ENCODE results near the gene TSC22D3. TPM values are rescaled to one million over a fixed set of nuclear protein-coding genes. Genes with fewer than 3 reads are reported as not detected.

TSC22D3 gene
- polyA plus RNA-seq, 3 donors from 2014 or later, result 496 to 775 (median 681) TPM

DNA sequence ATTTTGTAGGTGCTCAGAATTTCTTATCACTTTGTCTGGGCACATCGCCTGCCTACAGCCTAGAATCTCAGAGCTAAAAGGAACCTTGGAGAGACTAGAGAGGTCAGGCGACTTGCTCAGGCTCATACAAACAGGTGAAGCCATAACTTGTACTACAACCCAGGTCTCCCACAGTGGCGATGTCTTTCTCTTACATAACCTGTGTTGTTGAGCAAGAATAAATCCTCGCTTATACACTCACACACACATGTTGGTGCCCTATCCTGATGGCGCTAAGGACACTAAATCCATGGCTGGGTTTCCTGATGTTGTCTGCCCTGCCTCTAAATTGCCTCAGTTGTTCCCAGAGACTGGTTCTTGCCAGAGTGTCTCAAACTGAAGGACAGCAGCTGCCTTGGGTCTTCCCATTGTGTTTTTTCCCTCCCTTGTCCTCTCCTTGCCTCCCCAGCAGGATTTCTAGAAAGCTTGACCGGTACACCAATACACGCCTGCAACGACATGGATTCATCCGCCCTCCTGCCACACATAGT lies 1.6 kb downstream of the TSC22D3 start:
- H3K36me3 Mint-ChIP-seq, result no peaks in the 10 kb centered on the region
- no peak for DNase-seq
- peak overlapping the region in 1 of 6 donors; percentile 16 for H3K27ac Mint-ChIP-seq
- H3K4me3 Mint-ChIP-seq, result peak overlapping the region in 2 of 5 donors; percentile 20 to 44
- H3K4me1 Mint-ChIP-seq, result peaks cover 11 to 18% of the 10 kb centered on the region in 2 donors
- no peaks in the 10 kb centered on the region for H3K9me3 Mint-ChIP-seq
- peaks cover 1 to 6% (median 1%) of the 10 kb centered on the region in 3 donors for H3K27me3 Mint-ChIP-seq (ENCODE audit: low read depth in 3 of 3)

DNA sequence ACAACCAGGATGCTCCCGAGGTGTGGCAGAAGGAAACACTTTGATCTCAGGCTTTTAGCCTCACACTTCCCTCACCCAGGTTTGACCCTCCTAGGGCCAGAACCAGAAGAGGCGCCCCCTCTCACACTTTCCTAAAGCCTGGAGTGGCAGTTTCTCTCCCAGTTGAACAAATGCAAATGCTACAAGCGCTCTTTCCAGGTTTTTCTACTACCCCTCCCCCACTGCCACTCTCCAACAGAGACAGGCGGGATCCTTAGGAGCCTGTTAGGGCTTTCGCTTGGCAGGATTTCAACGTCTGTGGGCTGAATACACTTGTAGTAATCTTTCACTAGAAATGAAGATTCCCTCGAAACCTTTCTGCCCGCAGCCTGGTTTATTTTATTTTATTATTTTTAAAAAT lies 2.4 kb downstream of the TSC22D3 start:
- no peak overlapping the region for H3K27ac Mint-ChIP-seq
- H3K27me3 Mint-ChIP-seq (ENCODE audit: low read depth in 3 of 3), result peaks cover 1 to 6% (median 1%) of the 10 kb centered on the region in 3 donors
- no peak for DNase-seq

GRCh38 chrX:107769581-107770317 lies 5.8 kb downstream of the TSC22D3 start:
- H3K4me1 Mint-ChIP-seq, result peaks cover 0 to 9% of the 10 kb centered on the region in 2 donors
- no peaks in the 10 kb centered on the region for H3K36me3 Mint-ChIP-seq
- peak in 1 of 3 donors; percentile 4 for DNase-seq
- no peak overlapping the region for H3K4me3 Mint-ChIP-seq
- no peak overlapping the region for H3K27ac Mint-ChIP-seq
- peaks cover 0 to 2% (median 1%) of the 10 kb centered on the region in 3 donors for H3K27me3 Mint-ChIP-seq (ENCODE audit: low read depth in 3 of 3)
- no peaks in the 10 kb centered on the region for H3K9me3 Mint-ChIP-seq

More for the DNA sequence above, 2.4 kb downstream of the TSC22D3 start:
- no peak overlapping the region for H3K4me3 Mint-ChIP-seq
- peaks cover 11 to 18% of the 10 kb centered on the region in 2 donors for H3K4me1 Mint-ChIP-seq
- no peaks in the 10 kb centered on the region for H3K36me3 Mint-ChIP-seq
- no peaks in the 10 kb centered on the region for H3K9me3 Mint-ChIP-seq

DNA sequence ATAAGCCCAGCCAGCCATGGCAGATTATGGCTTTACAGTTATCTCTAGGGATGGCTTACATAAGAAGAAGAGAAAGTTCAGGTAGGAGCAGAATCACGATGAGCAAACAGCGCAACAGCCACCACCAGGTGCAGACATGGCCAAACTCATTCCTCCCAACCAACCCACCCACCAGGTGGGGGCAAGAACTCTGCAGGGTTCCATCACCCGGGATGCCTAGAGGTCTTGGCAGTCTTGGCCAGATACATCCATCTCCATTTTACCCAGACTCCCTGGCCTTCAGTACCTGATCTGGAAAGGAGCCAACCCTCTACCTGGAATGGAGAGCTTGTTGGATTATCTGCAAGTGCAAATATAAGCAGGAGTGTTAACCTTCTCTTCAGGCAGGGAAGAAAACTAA lies 7.5 kb downstream of the TSC22D3 start:
- Mint-ChIP-seq H3K27ac (no peak overlapping the region), H3K36me3 (no peaks in the 10 kb centered on the region), H3K27me3 (ENCODE audit: low read depth in 3 of 3) (peaks cover 0 to 2% (median 0%) of the 10 kb centered on the region in 3 donors), H3K4me3 (no peak overlapping the region), H3K9me3 (no peaks in the 10 kb centered on the region), H3K4me1 (peaks cover 0 to 4% of the 10 kb centered on the region in 2 donors)
- DNase-seq, result no peak

DNA sequence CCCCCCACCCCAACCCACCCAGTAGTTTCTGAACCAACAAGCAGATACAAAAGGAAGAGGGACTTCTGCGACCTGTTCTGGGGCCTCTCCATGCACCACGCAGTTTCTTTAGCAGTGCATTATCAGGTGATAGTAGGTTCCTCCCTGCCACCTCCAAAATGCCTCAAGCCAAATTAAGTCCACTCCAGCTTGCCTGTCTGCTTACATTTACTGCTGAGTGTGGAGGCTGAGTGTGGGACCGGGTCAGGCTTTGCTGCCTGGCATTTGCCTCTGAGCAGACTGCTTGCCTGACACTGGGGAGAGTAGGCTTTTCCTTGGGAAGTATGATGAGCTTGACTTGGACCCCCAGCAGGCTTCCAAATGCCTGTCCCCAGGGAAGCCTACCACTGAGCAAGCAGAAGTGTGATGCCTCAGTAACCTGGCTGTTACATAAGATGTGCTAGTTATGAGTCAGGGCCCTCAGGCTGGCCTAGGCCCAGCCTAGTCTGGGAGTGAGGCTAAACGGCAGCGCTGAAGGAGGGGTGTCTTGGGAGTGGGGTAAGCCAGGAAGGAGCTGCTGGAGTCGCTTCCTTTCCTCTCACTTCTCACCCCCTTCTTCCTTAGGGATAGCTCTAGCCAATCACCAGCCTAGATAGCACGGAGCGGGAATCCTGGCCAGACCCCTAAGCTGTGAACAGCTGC lies 9.0 kb downstream of the TSC22D3 start:
- peaks cover 0 to 4% of the 10 kb centered on the region in 2 donors for H3K4me1 Mint-ChIP-seq
- H3K27me3 Mint-ChIP-seq (ENCODE audit: low read depth in 3 of 3), result peaks cover 0 to 2% (median 0%) of the 10 kb centered on the region in 3 donors
- H3K27ac Mint-ChIP-seq, result no peak overlapping the region
- H3K36me3 Mint-ChIP-seq, result no peaks in the 10 kb centered on the region
- DNase-seq, result no peak
- no peaks in the 10 kb centered on the region for H3K9me3 Mint-ChIP-seq
- H3K4me3 Mint-ChIP-seq, result no peak overlapping the region

DNA sequence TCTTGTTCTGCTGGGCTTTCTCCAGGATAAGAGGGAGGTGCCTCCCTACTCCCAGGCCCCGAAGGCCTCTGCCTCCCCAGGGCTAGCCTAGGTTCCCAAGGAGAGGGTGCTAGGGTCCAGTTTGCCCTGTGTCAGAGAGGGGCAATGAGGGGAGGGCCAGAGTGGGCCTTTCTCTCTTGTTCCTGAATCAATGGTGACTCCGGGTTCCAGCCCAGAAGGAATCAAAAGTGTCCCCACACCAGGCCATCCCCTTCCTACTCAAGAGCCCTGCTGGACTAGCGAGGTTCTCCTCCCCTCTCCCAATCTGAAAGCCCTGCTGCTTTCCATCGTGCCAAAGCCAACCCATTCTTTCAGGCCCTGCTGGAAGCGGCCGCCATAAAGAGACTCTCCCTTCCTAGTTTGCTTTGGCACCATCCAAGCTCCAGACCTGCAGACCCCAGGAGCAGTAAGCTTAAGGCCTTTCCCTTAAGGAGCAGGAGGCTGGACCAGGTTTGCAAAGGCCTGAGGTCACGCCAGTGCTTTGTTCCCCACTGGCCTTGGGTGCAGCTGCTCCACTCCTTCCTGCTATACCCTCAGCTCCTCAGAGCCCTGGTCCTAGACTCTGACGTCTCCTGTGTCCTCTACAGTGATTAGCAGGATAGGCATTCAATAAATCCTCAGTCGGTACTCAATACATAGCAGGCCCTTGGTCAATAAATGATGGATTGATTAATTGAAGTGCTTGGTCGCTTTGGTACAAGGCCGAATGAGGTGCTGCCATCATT lies 10.6 kb downstream of the TSC22D3 start:
- Mint-ChIP-seq H3K4me3 (no peak overlapping the region), H3K27ac (no peak overlapping the region), H3K4me1 (peaks cover 0 to 2% of the 10 kb centered on the region in 2 donors), H3K9me3 (no peaks in the 10 kb centered on the region), H3K36me3 (no peaks in the 10 kb centered on the region), H3K27me3 (ENCODE audit: low read depth in 3 of 3) (peaks cover 0 to 2% (median 0%) of the 10 kb centered on the region in 3 donors)
- DNase-seq, result no peak

DNA sequence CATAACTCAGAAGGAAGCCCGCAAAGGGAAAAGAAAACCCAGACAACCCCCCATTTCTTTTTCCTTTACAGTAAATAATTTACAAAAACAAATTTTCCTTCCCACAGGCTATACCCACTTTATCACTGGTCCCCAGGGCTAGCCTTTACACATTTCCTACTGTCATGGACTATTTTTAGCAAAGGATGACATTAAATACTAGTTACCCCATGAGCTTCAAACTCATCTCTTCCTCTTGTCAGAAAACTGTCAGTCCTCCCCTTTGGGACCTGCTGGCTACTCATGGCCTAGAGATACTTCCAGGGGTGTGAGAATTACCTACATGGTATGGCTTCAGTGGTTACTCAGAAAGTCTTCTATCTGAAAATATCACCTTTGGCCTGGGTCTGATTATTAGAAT lies 11.9 kb downstream of the TSC22D3 start:
- H3K27me3 Mint-ChIP-seq (ENCODE audit: low read depth in 3 of 3), result no peaks in the 10 kb centered on the region
- no peaks in the 10 kb centered on the region for H3K36me3 Mint-ChIP-seq
- H3K4me3 Mint-ChIP-seq, result no peak overlapping the region
- no peak for DNase-seq
- H3K9me3 Mint-ChIP-seq, result no peaks in the 10 kb centered on the region
- H3K4me1 Mint-ChIP-seq, result no peaks in the 10 kb centered on the region
- no peak overlapping the region for H3K27ac Mint-ChIP-seq

DNA sequence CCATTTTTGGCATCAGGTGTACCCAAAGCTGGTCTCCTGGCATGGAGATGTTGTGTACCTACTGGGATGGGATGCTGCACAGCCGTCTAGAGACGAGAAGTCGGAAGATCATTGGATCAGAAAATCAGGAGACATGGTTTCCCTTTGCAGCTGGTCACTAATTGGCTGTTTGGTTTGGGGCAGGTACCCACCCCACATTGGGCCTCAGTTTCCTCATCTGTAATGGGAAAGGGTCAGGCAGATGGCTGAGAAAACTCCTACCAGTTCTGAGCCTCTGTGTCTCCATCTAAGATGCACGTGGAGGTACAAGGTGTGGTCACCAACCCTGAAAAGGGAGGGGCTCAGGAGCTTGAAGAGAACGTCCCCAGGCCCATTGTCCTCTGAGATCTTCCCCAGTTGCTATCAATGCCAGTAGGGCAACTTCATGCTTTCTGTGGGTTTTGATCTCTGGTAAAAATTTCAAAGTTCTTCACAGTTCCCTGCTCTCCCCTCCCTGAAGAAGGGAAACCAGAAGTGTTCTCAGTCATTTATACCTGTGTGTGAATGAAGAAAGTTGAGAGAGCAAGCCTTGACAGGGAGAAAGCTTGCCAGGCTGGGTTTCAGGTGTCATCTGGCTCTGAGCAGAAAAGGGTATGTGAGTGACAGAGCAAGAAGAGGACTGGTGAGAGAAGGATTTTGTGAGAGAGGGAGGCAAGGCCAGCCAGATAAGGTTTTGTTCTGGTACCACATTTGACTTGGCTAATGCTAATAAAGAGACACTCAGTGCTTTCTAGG lies 15.1 kb downstream of the TSC22D3 start:
- peaks cover 0 to 7% of the 10 kb centered on the region in 2 donors for H3K4me1 Mint-ChIP-seq
- H3K27ac Mint-ChIP-seq, result peak overlapping the region in 1 of 6 donors; percentile 60
- no peaks in the 10 kb centered on the region for H3K9me3 Mint-ChIP-seq
- no peaks in the 10 kb centered on the region for H3K27me3 Mint-ChIP-seq (ENCODE audit: low read depth in 3 of 3)
- H3K4me3 Mint-ChIP-seq, result no peak overlapping the region
- no peak for DNase-seq
- no peaks in the 10 kb centered on the region for H3K36me3 Mint-ChIP-seq

DNA sequence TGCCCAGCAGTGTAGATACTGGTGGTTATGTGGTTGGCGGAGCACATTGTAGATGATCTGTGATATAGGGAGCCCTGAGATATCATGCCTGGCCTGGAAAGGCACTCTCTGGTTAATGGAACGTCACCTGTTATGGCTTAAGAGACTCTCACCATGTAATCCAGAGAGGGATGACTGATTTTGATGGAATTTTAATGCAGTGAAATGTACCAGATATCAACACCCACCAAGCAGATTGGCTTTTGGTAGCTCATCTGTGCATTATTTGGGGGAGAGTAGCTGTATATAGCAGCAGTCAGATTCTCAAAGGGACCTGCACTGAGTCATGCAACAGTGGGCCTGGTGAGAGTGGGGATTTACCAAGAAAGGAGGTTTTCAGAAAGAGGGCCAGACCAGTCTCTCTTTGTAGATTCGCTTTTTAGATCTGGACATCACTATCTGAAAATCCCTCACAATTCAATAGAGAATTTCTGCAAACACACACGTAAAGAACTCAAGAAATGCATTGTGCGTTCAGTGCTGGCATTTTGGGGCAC lies 17.3 kb downstream of the TSC22D3 start:
- no peak overlapping the region for H3K4me3 Mint-ChIP-seq
- no peaks in the 10 kb centered on the region for H3K36me3 Mint-ChIP-seq
- peak overlapping the region in 1 of 6 donors; percentile 42 for H3K27ac Mint-ChIP-seq
- no peak for DNase-seq
- H3K9me3 Mint-ChIP-seq, result no peaks in the 10 kb centered on the region
- peaks cover 0 to 6% (median 0%) of the 10 kb centered on the region in 3 donors for H3K27me3 Mint-ChIP-seq (ENCODE audit: low read depth in 3 of 3)
- peaks cover 0 to 7% of the 10 kb centered on the region in 2 donors for H3K4me1 Mint-ChIP-seq

GRCh38 chrX:107755721-107756120 lies 19.9 kb downstream of the TSC22D3 start:
- Mint-ChIP-seq H3K4me1 (peaks cover 0 to 8% of the 10 kb centered on the region in 2 donors), H3K36me3 (no peaks in the 10 kb centered on the region), H3K9me3 (no peaks in the 10 kb centered on the region), H3K4me3 (no peak overlapping the region), H3K27me3 (ENCODE audit: low read depth in 3 of 3) (peaks cover 0 to 6% (median 0%) of the 10 kb centered on the region in 3 donors), H3K27ac (no peak overlapping the region)
- DNase-seq, result no peak

DNA sequence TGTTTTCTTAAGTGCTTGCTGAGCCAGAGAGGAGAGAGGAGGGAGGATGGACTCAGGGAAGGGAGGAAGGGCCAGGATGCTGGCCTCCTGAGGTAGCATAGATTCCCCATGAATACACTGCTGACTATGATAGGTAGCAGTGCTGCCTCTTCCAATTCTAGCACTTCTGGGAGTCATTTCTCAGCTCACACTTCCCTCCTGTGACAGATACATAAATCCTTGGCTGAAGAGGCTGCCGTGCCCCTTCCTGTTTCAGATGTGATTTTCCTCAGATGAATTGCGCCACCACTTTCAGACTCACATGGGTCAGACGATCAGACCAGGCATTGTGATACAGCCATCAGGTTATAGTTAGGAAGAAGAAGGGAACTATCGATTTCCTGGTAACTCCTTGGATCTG lies 22.4 kb downstream of the TSC22D3 start:
- Mint-ChIP-seq H3K4me3 (no peak overlapping the region), H3K36me3 (no peaks in the 10 kb centered on the region), H3K4me1 (peaks cover 0 to 7% of the 10 kb centered on the region in 2 donors), H3K9me3 (no peaks in the 10 kb centered on the region), H3K27ac (no peak overlapping the region), H3K27me3 (ENCODE audit: low read depth in 3 of 3) (peaks cover 0 to 10% (median 0%) of the 10 kb centered on the region in 3 donors)
- DNase-seq, result no peak

- Mint-ChIP-seq H3K27me3 (ENCODE audit: low read depth in 3 of 3) (peaks cover 0 to 12% (median 0%) of the 10 kb centered on the region in 3 donors), H3K36me3 (no peaks in the 10 kb centered on the region), H3K9me3 (no peaks in the 10 kb centered on the region), H3K4me1 (peaks cover 0 to 2% of the 10 kb centered on the region in 2 donors), H3K4me3 (no peak overlapping the region), H3K27ac (no peak overlapping the region)
- DNase-seq, result no peak
These were observed 22.9 kb downstream of the TSC22D3 start for GRCh38 chrX:107752714-107753113.

- no peak overlapping the region for H3K4me3 Mint-ChIP-seq
- H3K4me1 Mint-ChIP-seq, result peaks cover 0 to 1% of the 10 kb centered on the region in 2 donors
- H3K9me3 Mint-ChIP-seq, result no peaks in the 10 kb centered on the region
- peaks cover 0 to 14% (median 0%) of the 10 kb centered on the region in 3 donors for H3K27me3 Mint-ChIP-seq (ENCODE audit: low read depth in 3 of 3)
- H3K27ac Mint-ChIP-seq, result peak overlapping the region in 1 of 6 donors; percentile 37
- H3K36me3 Mint-ChIP-seq, result no peaks in the 10 kb centered on the region
- no peak for DNase-seq
These were observed 23.5 kb downstream of the TSC22D3 start for GRCh38 chrX:107752043-107752442.

Measured in immature natural killer cell (primary cell).